Activated CD8-positive, alpha-beta T cell treated with anti-CD3 and anti-CD28 coated beads for 36 hours (primary cell): ENCODE measurements around the gene PARP9. TPM values are rescaled to one million over a fixed set of nuclear protein-coding genes. Genes with fewer than 3 reads are reported as not detected.

Experiments used
- ATAC-seq: fragments of 200-7000 bp; cut with Tn5 transposase; one replicate; pipeline ENCODE4 v1.10.0; 2021; ENCODE audit warnings: mild to moderate bottlenecking, moderate library complexity
- CTCF ChIA-PET: fragments of 350-600 bp; sonication (Branson Sonifier 250); formaldehyde crosslinking; loops from one replicate; lab custom pipeline; 2021; ENCODE audit warnings: antibody characterized with exemption; lab: Charles Lee
- POLR2A ChIA-PET: fragments of 350-600 bp; sonication (Branson Sonifier 250); formaldehyde crosslinking; loops from one replicate; lab custom pipeline; 2021; ENCODE audit warnings: antibody characterized with exemption; lab: Charles Lee
- DNase-seq: peaks from one replicate; pipeline ENCODE4 v3.0.0-alpha.2; 2020
- H3K27ac Mint-ChIP-seq: one replicate; pipeline ENCODE4 v1.8.0; 2021; ENCODE audit warnings: mild to moderate bottlenecking, mixed read lengths
- H3K27me3 Mint-ChIP-seq: one replicate; pipeline ENCODE4 v1.8.0; 2021; ENCODE audit warnings: mixed read lengths
- H3K36me3 Mint-ChIP-seq: one replicate; pipeline ENCODE4 v1.8.0; 2021; ENCODE audit warnings: low read depth, mixed read lengths
- H3K4me1 Mint-ChIP-seq: one replicate; pipeline ENCODE4 v1.8.0; 2021; ENCODE audit warnings: low read depth, mixed read lengths
- H3K4me3 Mint-ChIP-seq: one replicate; pipeline ENCODE4 v1.8.0; 2021; ENCODE audit warnings: mild to moderate bottlenecking, moderate library complexity, mixed read lengths
- H3K9me3 Mint-ChIP-seq: one replicate; pipeline ENCODE4 v1.8.0; 2021; ENCODE audit warnings: mixed read lengths
- CTCF ChIP-seq: fragments of 200-600 bp; IDR thresholded peaks from one replicate; pipeline ENCODE4 v1.8.0; 2022; ENCODE audit warnings: antibody characterized with exemption, mild to moderate bottlenecking
- intact Hi-C: fragments of 100-400 bp; cut with micrococcal nuclease; formaldehyde crosslinking; loops from one replicate; pipeline ENCODE4 v1.10.0; 2022
- total RNA-seq, 2 experiments: library from RNA; stranded (reverse); gene quantifications; one replicate each; pipeline ENCODE4 v1.2.3, GENCODE V29; 2021

PARP9 gene
- total RNA-seq, 2 experiments from 2014 or later = 17.8 to 18.5 TPM

GRCh38 chr3:122578069-122578740 is 14.1 kb upstream of the PARP9 start:
- H3K36me3 Mint-ChIP-seq = peaks cover 29% of the 10 kb centered on the region
- H3K27me3 Mint-ChIP-seq = no peaks in the 10 kb centered on the region
- ChIA-PET POLR2A (interaction anchor here (1.1 to 1.7 kb wide), 3 partner anchors 13 to 101 kb away, joined by 3 to 11 read pairs (median 3); partner anchors contain the start of genes DTX3L, KPNA1 and PARP9), CTCF (interaction anchor here (0.8 to 1.5 kb wide), 6 partner anchors 9 to 98 kb away, joined by 3 to 6 read pairs (median 4); no protein-coding TSS in a partner anchor)
- H3K9me3 Mint-ChIP-seq = peaks cover 16% of the 10 kb centered on the region
- peaks cover 42% of the 10 kb centered on the region for H3K4me1 Mint-ChIP-seq
- H3K4me3 Mint-ChIP-seq = peak overlapping the region; percentile 87
- DNase-seq = no peak
- ATAC-seq = peak; percentile 10
- peak overlapping the region; percentile 99 for H3K27ac Mint-ChIP-seq
- TF ChIP-seq CTCF = no peak
- intact Hi-C loops = loop anchor here (5.0 kb wide), 2 partner anchors 34 to 99 kb away; no protein-coding TSS in a partner anchor

GRCh38 chr3:122577409-122578031 is 13.4 kb upstream of the PARP9 start, which contains the start of gene PARP15:
PARP15 (plus strand) TSS chr3:122577650; CDS start chr3:122577668, 18 bp downstream.
- peaks cover 14% of the 10 kb centered on the region for H3K9me3 Mint-ChIP-seq
- ChIA-PET POLR2A (interaction anchor here (1.1 to 2.1 kb wide), 2 partner anchors 10 to 15 kb away, joined by 3 to 8 read pairs; no protein-coding TSS in a partner anchor), CTCF (no interaction called here)
- ATAC-seq (peak; percentile 41), DNase-seq (peak; percentile 66)
- peaks cover 31% of the 10 kb centered on the region for H3K36me3 Mint-ChIP-seq
- H3K27me3 Mint-ChIP-seq = no peaks in the 10 kb centered on the region
- H3K4me3 Mint-ChIP-seq = peak within 1 kb of the TSS; percentile 87
- no peak for TF ChIP-seq CTCF
- H3K4me1 Mint-ChIP-seq = peaks cover 48% of the 10 kb centered on the region
- H3K27ac Mint-ChIP-seq = peak within 1 kb of the TSS; percentile 99
- intact Hi-C loops = loop anchor here (5.0 kb wide), 2 partner anchors 35 to 100 kb away; no protein-coding TSS in a partner anchor

DNA sequence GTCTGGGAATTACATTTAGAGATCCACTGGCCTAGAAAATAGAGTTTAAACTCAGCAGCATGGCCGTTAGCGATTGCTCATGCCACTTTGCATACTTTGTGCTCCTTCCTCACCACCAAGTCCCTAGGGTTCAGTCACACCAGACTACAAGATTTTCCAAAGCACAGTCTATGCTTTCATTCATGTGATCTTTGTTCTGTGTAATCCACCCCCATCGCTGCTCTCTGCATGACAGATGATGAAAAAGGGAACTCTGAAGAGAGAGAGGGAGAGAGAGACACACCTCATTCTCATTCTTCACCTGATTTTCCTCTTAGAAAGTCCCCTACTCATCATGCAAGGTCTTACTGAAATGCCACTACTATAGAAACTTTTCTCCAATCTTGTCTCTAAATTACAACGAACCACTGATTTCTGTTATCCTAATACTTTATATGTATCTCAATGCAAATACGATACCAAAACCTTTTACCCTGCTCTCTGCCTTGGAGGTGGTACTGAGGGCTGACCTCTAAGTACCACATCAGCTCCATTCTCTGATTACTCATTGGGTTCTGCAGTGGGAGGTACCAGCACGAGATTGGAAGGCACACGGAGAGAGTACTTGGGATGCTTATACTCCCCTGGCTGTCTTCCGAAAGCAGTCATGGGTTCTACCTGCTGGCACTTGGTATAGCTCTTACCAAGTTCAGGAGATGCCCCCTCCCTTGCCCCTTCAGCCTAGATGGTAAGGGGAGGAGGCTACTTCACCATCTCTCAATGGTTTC is 12.3 kb upstream of the PARP9 start:
- Mint-ChIP-seq H3K27ac (peak overlapping the region; percentile 50), H3K4me1 (peaks cover 51% of the 10 kb centered on the region), H3K36me3 (peaks cover 27% of the 10 kb centered on the region), H3K4me3 (peak overlapping the region; percentile 0), H3K27me3 (no peaks in the 10 kb centered on the region), H3K9me3 (peaks cover 4% of the 10 kb centered on the region)
- peak; percentile 61 for DNase-seq
- no peak for TF ChIP-seq CTCF
- intact Hi-C loops = loop anchor here (5.0 kb wide), 2 partner anchors 36 to 101 kb away; no protein-coding TSS in a partner anchor
- peak; percentile 76 for ATAC-seq
- POLR2A ChIA-PET = interaction anchor here (1.1 to 4.5 kb wide), 3 partner anchors 9 to 14 kb away, joined by 3 to 33 read pairs (median 8); partner anchors contain the start of genes DTX3L and PARP9
- CTCF ChIA-PET = interaction anchor here (0.8 kb wide), 1 partner anchor 103 kb away, joined by 3 read pairs; no protein-coding TSS in a partner anchor

DNA sequence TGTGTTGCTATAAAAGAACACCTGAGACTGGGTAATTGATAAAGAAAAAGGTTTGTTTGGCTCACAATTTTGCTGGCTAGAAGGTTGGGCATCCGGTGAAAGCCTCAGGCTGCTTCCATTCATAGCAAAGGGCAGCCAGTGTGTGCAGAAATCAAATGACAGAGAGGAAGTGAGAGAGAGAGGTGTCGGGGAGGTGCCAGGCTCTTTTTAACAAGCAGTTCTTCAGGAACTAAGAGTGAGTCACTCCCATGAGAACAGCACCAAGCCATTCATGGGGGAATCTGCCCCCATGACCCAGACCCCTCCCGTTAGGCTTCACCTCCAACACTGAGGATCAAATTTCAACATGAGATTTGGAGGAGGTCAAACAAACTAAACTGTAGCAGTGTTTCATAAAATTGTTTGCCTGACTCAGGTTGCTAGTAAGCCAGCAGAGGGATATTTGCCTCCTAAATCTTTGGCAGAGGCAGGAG is 8.9 kb upstream of the PARP9 start:
- Mint-ChIP-seq H3K36me3 (peaks cover 41% of the 10 kb centered on the region), H3K27ac (peak overlapping the region; percentile 77), H3K27me3 (no peaks in the 10 kb centered on the region), H3K9me3 (peaks cover 2% of the 10 kb centered on the region), H3K4me1 (peaks cover 66% of the 10 kb centered on the region), H3K4me3 (no peak overlapping the region)
- TF ChIP-seq CTCF = no peak
- ChIA-PET CTCF (interaction anchor here (2.9 kb wide), 1 partner anchor 106 kb away, joined by 19 read pairs; no protein-coding TSS in a partner anchor), POLR2A (interaction anchor here (4.5 kb wide), 1 partner anchor 8 kb away, joined by 33 read pairs; the partner anchor contains the start of genes DTX3L and PARP9)
- DNase-seq (peak; percentile 58), ATAC-seq (peak; percentile 49)
- intact Hi-C loops = no loop called here
